ENCODE data around the gene OLFM4.

The OLFM4 gene

GRCh38 chr13:53014495-53015443, 13.8 kb upstream of the OLFM4 start:
- Histone ChIP-seq H3K79me2 (ENCODE audit: control insufficient read depth, insufficient read depth, low read length, unreplicated experiment) (no peaks in the 10 kb centered on the region), H3K27me3 (ENCODE audit: insufficient read depth, low read length) (no peaks in the 10 kb centered on the region), H3K36me3 (ENCODE audit: insufficient read depth, low read length) (no peaks in the 10 kb centered on the region), H3K27ac (ENCODE audit: low read depth, low read length) (no peak overlapping the region), H2AFZ (ENCODE audit: low read length, unreplicated experiment) (no peak overlapping the region), H3K4me3 (ENCODE audit: low read depth, low read length) (no peak overlapping the region), H3K4me1 (ENCODE audit: control insufficient read depth, insufficient read depth, low read length, unreplicated experiment) (no peaks in the 10 kb centered on the region)

DNA sequence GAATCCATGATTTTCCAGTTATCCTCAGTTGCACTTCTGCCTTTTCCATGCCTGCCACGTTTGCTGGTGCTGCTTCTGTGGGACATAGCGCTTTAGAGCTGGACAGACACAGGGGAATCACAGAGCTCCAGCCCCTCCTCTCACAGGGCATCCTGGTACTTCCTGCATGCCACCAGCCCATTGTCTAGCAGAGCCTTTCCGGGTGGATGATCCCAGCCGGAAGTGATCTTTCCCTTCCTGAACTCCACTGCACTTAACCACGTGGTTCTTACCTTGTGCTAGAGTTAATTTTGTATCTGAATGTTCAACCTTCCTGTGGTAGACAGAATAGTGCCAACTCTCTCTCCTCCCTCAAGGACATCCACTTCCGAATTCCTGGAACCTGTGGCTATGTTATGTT, 12.6 kb upstream of the OLFM4 start:
- no peaks in the 10 kb centered on the region for H3K79me2 ChIP-seq (ENCODE audit: control insufficient read depth, insufficient read depth, low read length, unreplicated experiment)
- no peaks in the 10 kb centered on the region for H3K27me3 ChIP-seq (ENCODE audit: insufficient read depth, low read length)
- no peaks in the 10 kb centered on the region for H3K4me1 ChIP-seq (ENCODE audit: control insufficient read depth, insufficient read depth, low read length, unreplicated experiment)
- no peak overlapping the region for H2AFZ ChIP-seq (ENCODE audit: low read length, unreplicated experiment)
- no peak overlapping the region for H3K27ac ChIP-seq (ENCODE audit: low read depth, low read length)
- no peak overlapping the region for H3K4me3 ChIP-seq (ENCODE audit: low read depth, low read length)
- H3K36me3 ChIP-seq (ENCODE audit: insufficient read depth, low read length): no peaks in the 10 kb centered on the region

DNA sequence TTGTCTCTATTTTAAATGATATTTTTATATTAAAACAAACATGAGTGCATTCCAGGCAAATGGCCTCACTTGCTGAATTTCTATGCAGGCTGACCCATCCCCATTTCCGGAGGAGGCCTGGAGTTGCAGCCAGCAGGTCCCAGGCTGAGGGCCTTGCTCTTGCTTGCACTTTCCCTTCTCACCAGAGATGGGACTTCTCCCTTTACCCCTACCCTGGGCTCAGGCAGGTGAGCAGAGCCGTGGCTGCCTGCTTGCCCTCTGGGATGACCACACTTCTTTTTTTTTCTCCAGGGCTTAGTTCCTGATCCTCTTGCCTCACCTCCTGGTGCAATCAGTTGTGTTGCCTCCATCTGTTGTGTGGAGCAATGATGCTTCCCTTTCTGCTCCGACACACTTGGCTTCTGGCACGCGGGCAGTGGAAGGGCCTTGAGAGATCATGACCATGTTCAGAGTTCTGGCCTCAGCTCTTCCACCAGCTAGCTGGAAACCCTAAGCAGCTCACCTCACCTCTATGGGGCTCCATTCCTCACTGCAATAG, 11.1 kb upstream of the OLFM4 start:
- Histone ChIP-seq H3K27me3 (ENCODE audit: insufficient read depth, low read length) (no peaks in the 10 kb centered on the region), H3K79me2 (ENCODE audit: control insufficient read depth, insufficient read depth, low read length, unreplicated experiment) (no peaks in the 10 kb centered on the region), H3K4me3 (ENCODE audit: low read depth, low read length) (no peak overlapping the region), H3K27ac (ENCODE audit: low read depth, low read length) (no peak overlapping the region), H2AFZ (ENCODE audit: low read length, unreplicated experiment) (no peak overlapping the region), H3K4me1 (ENCODE audit: control insufficient read depth, insufficient read depth, low read length, unreplicated experiment) (no peaks in the 10 kb centered on the region), H3K36me3 (ENCODE audit: insufficient read depth, low read length) (no peaks in the 10 kb centered on the region)

DNA sequence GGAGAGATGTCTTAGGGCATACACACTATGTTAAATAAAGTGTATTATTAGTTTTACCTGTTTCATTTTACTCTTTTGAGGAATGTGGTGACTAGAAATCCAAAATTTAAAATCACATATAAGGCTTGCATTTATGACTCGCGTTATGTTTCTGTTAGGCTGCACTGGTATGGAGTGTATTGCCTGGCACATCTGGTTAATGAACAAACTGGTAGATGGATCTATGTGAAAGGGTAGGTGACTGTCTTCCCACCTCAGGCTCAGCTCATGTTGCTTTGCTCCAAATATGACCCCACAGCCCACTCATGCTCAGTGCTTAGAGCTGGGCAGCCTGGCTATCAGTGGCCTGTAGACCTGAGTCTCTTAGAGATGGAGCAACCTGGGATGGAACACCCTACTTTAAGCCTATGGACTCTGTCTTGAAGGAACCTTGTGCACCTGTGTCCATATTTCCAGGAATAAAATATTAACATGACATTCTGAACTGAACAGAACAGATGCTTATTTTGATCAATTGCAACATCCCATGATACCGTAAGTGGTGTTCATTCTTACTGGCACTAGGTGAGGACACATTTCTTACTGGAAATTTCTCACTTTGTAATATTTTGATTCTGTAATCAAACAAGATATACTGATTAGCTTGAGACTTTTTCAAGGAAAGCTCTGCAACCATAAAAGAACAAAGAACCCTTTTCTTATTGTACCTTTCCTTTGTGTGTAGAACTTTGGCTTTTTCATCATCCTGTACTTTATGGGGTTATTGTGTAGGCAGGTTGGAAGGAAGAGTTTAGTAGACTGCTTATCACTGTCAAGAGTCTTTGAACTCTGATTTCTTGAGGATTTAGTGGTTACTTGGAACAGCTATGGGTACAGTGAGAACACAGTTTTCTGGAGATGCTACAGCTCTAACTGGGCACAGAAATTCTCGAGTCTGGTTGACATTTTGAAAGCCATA, 9.6 kb upstream of the OLFM4 start:
- H3K79me2 ChIP-seq (ENCODE audit: control insufficient read depth, insufficient read depth, low read length, unreplicated experiment): no peaks in the 10 kb centered on the region
- no peaks in the 10 kb centered on the region for H3K36me3 ChIP-seq (ENCODE audit: insufficient read depth, low read length)
- H3K27ac ChIP-seq (ENCODE audit: low read depth, low read length): no peak overlapping the region
- H3K4me1 ChIP-seq (ENCODE audit: control insufficient read depth, insufficient read depth, low read length, unreplicated experiment): no peaks in the 10 kb centered on the region
- H3K27me3 ChIP-seq (ENCODE audit: insufficient read depth, low read length): no peaks in the 10 kb centered on the region
- H2AFZ ChIP-seq (ENCODE audit: low read length, unreplicated experiment): no peak overlapping the region
- H3K4me3 ChIP-seq (ENCODE audit: low read depth, low read length): no peak overlapping the region

GRCh38 chr13:53020764-53021335, 7.8 kb upstream of the OLFM4 start:
- H3K4me3 ChIP-seq (ENCODE audit: low read depth, low read length): no peak overlapping the region
- H3K79me2 ChIP-seq (ENCODE audit: control insufficient read depth, insufficient read depth, low read length, unreplicated experiment): no peaks in the 10 kb centered on the region
- H3K27me3 ChIP-seq (ENCODE audit: insufficient read depth, low read length): no peaks in the 10 kb centered on the region
- H3K36me3 ChIP-seq (ENCODE audit: insufficient read depth, low read length): no peaks in the 10 kb centered on the region
- no peaks in the 10 kb centered on the region for H3K4me1 ChIP-seq (ENCODE audit: control insufficient read depth, insufficient read depth, low read length, unreplicated experiment)
- no peak overlapping the region for H3K27ac ChIP-seq (ENCODE audit: low read depth, low read length)
- H2AFZ ChIP-seq (ENCODE audit: low read length, unreplicated experiment): no peak overlapping the region

DNA sequence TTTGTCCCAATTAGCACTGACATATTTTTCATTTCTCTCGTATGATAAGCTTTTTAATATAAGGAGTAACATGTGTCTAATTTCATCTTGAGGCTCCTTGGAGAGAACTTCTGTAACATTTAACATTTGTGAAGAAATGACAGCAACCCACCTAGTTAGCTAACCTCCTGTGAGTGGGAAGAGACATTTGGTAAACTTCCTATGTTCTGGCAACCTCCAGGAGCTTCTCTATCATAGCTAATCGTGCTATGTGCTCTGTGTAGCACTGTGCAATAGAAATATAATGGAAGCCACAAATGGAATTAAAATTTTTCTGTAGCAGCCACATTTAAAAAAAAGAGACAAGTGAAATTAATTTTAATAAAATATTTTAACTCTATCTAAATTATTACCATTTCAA, 5.4 kb upstream of the OLFM4 start:
- Histone ChIP-seq H2AFZ (ENCODE audit: low read length, unreplicated experiment) (no peak overlapping the region), H3K27ac (ENCODE audit: low read depth, low read length) (no peak overlapping the region), H3K79me2 (ENCODE audit: control insufficient read depth, insufficient read depth, low read length, unreplicated experiment) (no peaks in the 10 kb centered on the region), H3K27me3 (ENCODE audit: insufficient read depth, low read length) (no peaks in the 10 kb centered on the region), H3K36me3 (ENCODE audit: insufficient read depth, low read length) (no peaks in the 10 kb centered on the region), H3K4me3 (ENCODE audit: low read depth, low read length) (no peak overlapping the region), H3K4me1 (ENCODE audit: control insufficient read depth, insufficient read depth, low read length, unreplicated experiment) (no peaks in the 10 kb centered on the region)

- H3K4me1 ChIP-seq (ENCODE audit: control insufficient read depth, insufficient read depth, low read length, unreplicated experiment): no peaks in the 10 kb centered on the region
- no peak overlapping the region for H2AFZ ChIP-seq (ENCODE audit: low read length, unreplicated experiment)
- H3K27ac ChIP-seq (ENCODE audit: low read depth, low read length): no peak overlapping the region
- no peak overlapping the region for H3K4me3 ChIP-seq (ENCODE audit: low read depth, low read length)
- H3K27me3 ChIP-seq (ENCODE audit: insufficient read depth, low read length): no peaks in the 10 kb centered on the region
- H3K36me3 ChIP-seq (ENCODE audit: insufficient read depth, low read length): no peaks in the 10 kb centered on the region
- H3K79me2 ChIP-seq (ENCODE audit: control insufficient read depth, insufficient read depth, low read length, unreplicated experiment): no peaks in the 10 kb centered on the region
Measured at GRCh38 chr13:53028063-53028462, 550 bp upstream of the OLFM4 start.

GRCh38 chr13:53032849-53033248, 4.2 kb downstream of the OLFM4 start:
- no peaks in the 10 kb centered on the region for H3K4me1 ChIP-seq (ENCODE audit: control insufficient read depth, insufficient read depth, low read length, unreplicated experiment)
- H3K27ac ChIP-seq (ENCODE audit: low read depth, low read length): no peak overlapping the region
- H3K79me2 ChIP-seq (ENCODE audit: control insufficient read depth, insufficient read depth, low read length, unreplicated experiment): no peaks in the 10 kb centered on the region
- no peaks in the 10 kb centered on the region for H3K36me3 ChIP-seq (ENCODE audit: insufficient read depth, low read length)
- H3K27me3 ChIP-seq (ENCODE audit: insufficient read depth, low read length): no peaks in the 10 kb centered on the region
- H3K4me3 ChIP-seq (ENCODE audit: low read depth, low read length): no peak overlapping the region
- no peak overlapping the region for H2AFZ ChIP-seq (ENCODE audit: low read length, unreplicated experiment)

DNA sequence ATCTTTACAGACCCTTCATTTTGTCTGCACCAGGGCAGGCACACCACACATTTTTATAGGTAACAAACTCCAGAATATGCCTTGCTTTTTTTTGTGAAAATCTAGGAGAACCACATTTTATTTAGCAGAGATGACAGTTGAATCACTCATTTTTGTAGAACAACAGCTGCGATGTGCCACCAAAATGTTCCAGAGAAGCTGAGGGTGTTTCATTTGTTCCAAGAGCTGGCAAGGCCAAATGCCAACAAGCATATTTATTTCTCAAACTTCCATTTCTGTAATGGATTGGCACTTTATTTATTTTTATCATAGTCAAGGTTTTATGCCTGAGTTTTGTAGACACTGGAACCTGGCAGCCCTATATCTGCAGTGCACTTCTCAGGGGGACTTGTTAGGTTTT, 10.4 kb downstream of the OLFM4 start:
- Histone ChIP-seq H3K27me3 (ENCODE audit: insufficient read depth, low read length) (no peaks in the 10 kb centered on the region), H3K27ac (ENCODE audit: low read depth, low read length) (no peak overlapping the region), H3K36me3 (ENCODE audit: insufficient read depth, low read length) (no peaks in the 10 kb centered on the region), H3K4me1 (ENCODE audit: control insufficient read depth, insufficient read depth, low read length, unreplicated experiment) (no peaks in the 10 kb centered on the region), H3K79me2 (ENCODE audit: control insufficient read depth, insufficient read depth, low read length, unreplicated experiment) (no peaks in the 10 kb centered on the region), H2AFZ (ENCODE audit: low read length, unreplicated experiment) (no peak overlapping the region), H3K4me3 (ENCODE audit: low read depth, low read length) (no peak overlapping the region)

- H3K4me1 ChIP-seq (ENCODE audit: control insufficient read depth, insufficient read depth, low read length, unreplicated experiment): no peaks in the 10 kb centered on the region
- H3K4me3 ChIP-seq (ENCODE audit: low read depth, low read length): no peak overlapping the region
- H3K27ac ChIP-seq (ENCODE audit: low read depth, low read length): no peak overlapping the region
- H3K79me2 ChIP-seq (ENCODE audit: control insufficient read depth, insufficient read depth, low read length, unreplicated experiment): no peaks in the 10 kb centered on the region
- no peaks in the 10 kb centered on the region for H3K27me3 ChIP-seq (ENCODE audit: insufficient read depth, low read length)
- no peaks in the 10 kb centered on the region for H3K36me3 ChIP-seq (ENCODE audit: insufficient read depth, low read length)
- H2AFZ ChIP-seq (ENCODE audit: low read length, unreplicated experiment): no peak overlapping the region
Measured at GRCh38 chr13:53041968-53042516, 13.4 kb downstream of the OLFM4 start.

Data from ACC112 (cell line).